ENCODE results near the gene C19orf33.

The C19orf33 gene

GRCh38 chr19:38280030-38280921 lies 23.8 kb upstream of the C19orf33 start:
- no peak for FAIRE-seq

GRCh38 chr19:38281811-38282566 lies 22.1 kb upstream of the C19orf33 start:
- no peak for FAIRE-seq

GRCh38 chr19:38283271-38283670 lies 20.8 kb upstream of the C19orf33 start:
- no peak for FAIRE-seq

- no peak for FAIRE-seq
These were observed 19.6 kb upstream of the C19orf33 start for GRCh38 chr19:38284422-38284821.

- no peak for FAIRE-seq
These were observed 18.5 kb upstream of the C19orf33 start for GRCh38 chr19:38285567-38285966.

GRCh38 chr19:38287604-38288003 lies 16.4 kb upstream of the C19orf33 start:
- FAIRE-seq: no peak

- no peak for FAIRE-seq
These were observed 15.8 kb upstream of the C19orf33 start for GRCh38 chr19:38288123-38288855.

- no peak for FAIRE-seq
These were observed 14.1 kb upstream of the C19orf33 start for GRCh38 chr19:38289955-38290354.

GRCh38 chr19:38290631-38291147 lies 13.4 kb upstream of the C19orf33 start:
- FAIRE-seq: no peak

- no peak for FAIRE-seq
These were observed 12.2 kb upstream of the C19orf33 start for GRCh38 chr19:38291855-38292254.

- no peak for FAIRE-seq
These were observed 10.8 kb upstream of the C19orf33 start for GRCh38 chr19:38293281-38293680.

- no peak for FAIRE-seq
These were observed 10.0 kb upstream of the C19orf33 start for GRCh38 chr19:38294090-38294489.

- no peak for FAIRE-seq
These were observed 5.0 kb upstream of the C19orf33 start for GRCh38 chr19:38298821-38299680.

GRCh38 chr19:38304352-38304865 lies 358 bp downstream of the C19orf33 start:
- no peak for FAIRE-seq

- FAIRE-seq: no peak
These were observed 897 bp downstream of the C19orf33 start for GRCh38 chr19:38304866-38305429.

- no peak for FAIRE-seq
These were observed 2.2 kb downstream of the C19orf33 start for GRCh38 chr19:38306236-38306635.

GRCh38 chr19:38307076-38307475 lies 3.0 kb downstream of the C19orf33 start:
- FAIRE-seq: no peak

GRCh38 chr19:38307597-38307996 lies 3.5 kb downstream of the C19orf33 start:
- FAIRE-seq: no peak

GRCh38 chr19:38308006-38308766 lies 4.1 kb downstream of the C19orf33 start:
- no peak for FAIRE-seq

- no peak for FAIRE-seq
These were observed 5.0 kb downstream of the C19orf33 start for GRCh38 chr19:38308926-38309614.

Measured in colon (tissue), 2 donors.